K562 (cell line): ENCODE data around the gene SMG6. TPM values are rescaled to one million over a fixed set of nuclear protein-coding genes. Genes with fewer than 3 reads are reported as not detected.
A peak's percentile ranks its signal among the peaks of the same experiment; 100 is the strongest.

ENCODE experiments used
- DACH1 ChIP-seq: fragments of 450-650 bp; IDR thresholded peaks from 2 replicates; pipeline ENCODE4 v1.6.1; 2018; ENCODE audit not compliant: partially characterized antibody
- GATAD2B ChIP-seq: fragments of 450-650 bp; IDR thresholded peaks from 2 replicates; pipeline ENCODE4 v1.6.1; 2017; ENCODE audit warnings: mild to moderate bottlenecking, borderline replicate concordance
- JUND ChIP-seq, 2 experiments: IDR thresholded peaks; 2 replicates in 1 of 2; 3 replicates in 1 of 2; pipeline ENCODE4 v1.6.1; 2011; ENCODE audit warnings: borderline replicate concordance in 2 of 2, low read depth in 2 of 2, low read length in 2 of 2, improper control_type of control experiment in 1 of 2, missing biosample characterization in 1 of 2, missing genetic modification characterization in 1 of 2, missing genetic modification reagents in 1 of 2
- MCM2 ChIP-seq: fragments of 450-650 bp; IDR thresholded peaks from 2 replicates; pipeline ENCODE4 v1.6.1; 2017; ENCODE audit warnings: low read depth, mild to moderate bottlenecking
- MEIS2 ChIP-seq: fragments of 450-650 bp; IDR thresholded peaks from 2 replicates; pipeline ENCODE4 v1.6.1; 2014; ENCODE audit warnings: mild to moderate bottlenecking; ENCODE audit not compliant: partially characterized antibody
- PCBP2 ChIP-seq: fragments of 200-400 bp; formaldehyde crosslinking; IDR thresholded peaks from 2 replicates; pipeline ENCODE4 v1.6.1; 2018; ENCODE audit warnings: low read length, low read depth, mild to moderate bottlenecking, moderate library complexity; ENCODE audit not compliant: poor library complexity, severe bottlenecking
- RBM34 ChIP-seq: fragments of 200-400 bp; formaldehyde crosslinking; IDR thresholded peaks from 2 replicates; pipeline ENCODE4 v1.6.1; 2018; ENCODE audit warnings: low read length, borderline replicate concordance; ENCODE audit not compliant: insufficient read depth
- STAG1 ChIP-seq: sonication (generic); formaldehyde crosslinking; IDR thresholded peaks from 2 replicates; pipeline ENCODE4 v1.5.0; 2020; ENCODE audit warnings: missing genetic modification reagents, borderline replicate concordance
- ZFX ChIP-seq: sonication (generic); formaldehyde crosslinking; IDR thresholded peaks from 2 replicates; pipeline ENCODE4 v1.8.0; 2022; ENCODE audit warnings: mild to moderate bottlenecking, missing genetic modification reagents, moderate library complexity
- ZNF140 ChIP-seq: fragments of 250-450 bp; sonication (Bioruptor Pico); IDR thresholded peaks from 2 replicates; pipeline ENCODE4 v1.8.0; 2021; ENCODE audit warnings: moderate library complexity, mild to moderate bottlenecking, inconsistent platforms
- polyA plus RNA-seq, 8 experiments: library from polyadenylated mRNA; depleted of rRNA in 4 of 8; stranded (reverse) in 5 of 8; unstranded in 3 of 8; fragments of >200 nt; fragmentation: Nextera tagmentation in 2 of 8; fragmentation: Illumina TruSeq in 1 of 8; extraction: Ambion mirVana in 2 of 8; extraction: Trizol in 1 of 8; gene quantifications; 2 replicates each; pipeline versions ENCODE4 v1.2.1 to v1.2.3, GENCODE V29; 2011 to 2014; ENCODE audit warnings: inconsistent platforms in 1 of 8, missing spikeins in 1 of 8
- total RNA-seq, 7 experiments: library from RNA; depleted of rRNA in 6 of 7; stranded (reverse); fragments of >200 nt in 6 of 7; fragmentation: Illumina TruSeq in 2 of 7; extraction: Trizol in 2 of 7; gene quantifications; 2 replicates each; pipeline versions ENCODE4 v1.2.1 to v1.2.3, GENCODE V29; 2011 to 2021; ENCODE audit warnings: low replicate concordance in 1 of 7
- TF ChIP-seq, protein P1 (sequence below): fragments of 450-650 bp; IDR thresholded peaks from 2 replicates; pipeline ENCODE4 v1.6.1; 2018; ENCODE audit warnings: mild to moderate bottlenecking, low read depth; ENCODE audit not compliant: partially characterized antibody

The SMG6 gene
- total and polyA plus RNA-seq, 9 of the 15 experiments (the other 6 are each of a cell fraction or from before 2014, with no cell fraction given): 0.44 to 13.9 (median 6.0) TPM

DNA sequence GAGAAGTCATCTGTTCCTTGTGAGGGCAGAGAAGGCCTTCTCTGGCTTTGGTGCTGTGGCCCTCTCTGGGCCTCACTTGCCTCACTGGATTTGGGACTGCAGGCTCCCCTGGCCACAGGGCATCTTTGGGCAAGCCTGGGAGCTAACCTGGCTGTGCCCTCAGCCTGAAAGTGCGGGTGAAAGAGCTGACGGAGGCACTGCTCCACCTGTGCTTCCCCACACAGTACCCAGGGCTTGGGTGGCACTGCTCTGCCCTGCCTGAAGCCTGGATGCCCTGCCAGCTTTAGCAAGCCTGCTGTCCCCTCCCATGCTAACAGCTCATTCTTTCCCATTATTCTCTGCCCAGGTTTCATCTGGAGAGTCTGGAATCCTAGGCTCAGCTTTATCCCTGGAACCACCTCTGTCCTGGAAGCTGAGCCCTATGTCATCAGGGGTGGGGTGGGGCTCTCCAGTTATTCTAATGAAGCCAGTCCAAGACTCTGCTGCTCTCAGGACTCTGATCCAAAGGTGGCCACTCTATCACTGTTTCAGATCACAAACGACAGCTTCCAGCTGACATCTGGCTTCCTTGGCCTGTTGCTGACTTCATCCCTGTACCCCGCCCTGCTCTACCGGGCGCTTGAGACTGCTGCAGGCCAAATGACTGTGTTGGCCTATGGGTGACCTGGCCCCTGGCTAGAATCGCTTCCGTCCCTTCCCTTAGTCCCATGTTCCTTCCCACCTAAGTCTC is 219.4 kb downstream of the SMG6 start (continued):
- TF ChIP-seq, protein P1, sequence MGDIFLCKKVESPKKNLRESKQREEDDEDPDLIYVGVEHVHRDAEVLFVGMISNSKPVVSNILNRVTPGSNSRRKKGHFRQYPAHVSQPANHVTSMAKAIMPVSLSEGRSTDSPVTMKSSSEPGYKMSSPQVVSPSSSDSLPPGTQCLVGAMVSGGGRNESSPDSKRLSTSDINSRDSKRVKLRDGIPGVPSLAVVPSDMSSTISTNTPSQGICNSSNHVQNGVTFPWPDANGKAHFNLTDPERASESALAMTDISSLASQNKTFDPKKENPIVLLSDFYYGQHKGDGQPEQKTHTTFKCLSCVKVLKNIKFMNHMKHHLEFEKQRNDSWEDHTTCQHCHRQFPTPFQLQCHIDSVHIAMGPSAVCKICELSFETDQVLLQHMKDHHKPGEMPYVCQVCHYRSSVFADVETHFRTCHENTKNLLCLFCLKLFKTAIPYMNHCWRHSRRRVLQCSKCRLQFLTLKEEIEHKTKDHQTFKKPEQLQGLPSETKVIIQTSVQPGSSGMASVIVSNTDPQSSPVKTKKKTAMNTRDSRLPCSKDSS: no peak
- TF ChIP-seq STAG1 (CRISPR knock-in tag) (no peak), DACH1 (peak; percentile 18), ZFX (CRISPR knock-in tag) (peak; percentile 39; the same call in 1 of the 2 replicates), ZNF140 (CRISPR knock-in tag) (no peak), PCBP2 (no peak), JUND (IDR thresholded peaks at IDR 0.05; ENCODE audit: borderline replicate concordance, low read depth, low read length) (peak; percentile 58), JUND (tag; IDR thresholded peaks at IDR 0.05; ENCODE audit: borderline replicate concordance, low read depth, low read length) (peak; percentile 55; the same call in 1 of the 3 replicates), MEIS2 (peak; percentile 23), MCM2 (no peak), GATAD2B (no peak), RBM34 (no peak)
